Tongue (tissue), 2 donors: ENCODE data around the gene TRPT1. TPM values are rescaled to one million over a fixed set of nuclear protein-coding genes. Genes with fewer than 3 reads are reported as not detected.
"Not testable (repeated sequence)": the region's sequence is repeated elsewhere in the genome, so short reads cannot be mapped to it uniquely, and the experiment has no call there.

Experiments
- DNase-seq: peaks from one replicate; pipeline ENCODE4 v3.0.0-alpha.2; 2015
- total RNA-seq: library from RNA; depleted of rRNA; stranded (reverse); fragments of >200 nt; gene quantifications from one replicate; pipeline ENCODE4 v1.2.3, GENCODE V29; 2014

The TRPT1 gene
- total RNA-seq, 1 donor from 2014 or later = 53.3 TPM

- no peak for DNase-seq
Measured at GRCh38 chr11:64258946-64259532, 33.1 kb upstream of the TRPT1 start.

GRCh38 chr11:64258356-64258755 is 32.4 kb upstream of the TRPT1 start:
- no peak for DNase-seq

- no peak for DNase-seq
Measured at GRCh38 chr11:64256300-64256699, 30.3 kb upstream of the TRPT1 start.

GRCh38 chr11:64255135-64256128 is 29.4 kb upstream of the TRPT1 start:
- DNase-seq = no peak

GRCh38 chr11:64254326-64254725 is 28.3 kb upstream of the TRPT1 start:
- DNase-seq = no peak

- DNase-seq = no peak
Measured at GRCh38 chr11:64253481-64253880, 27.5 kb upstream of the TRPT1 start.

- no peak for DNase-seq
Measured at GRCh38 chr11:64253043-64253442, 27.1 kb upstream of the TRPT1 start.

- no peak for DNase-seq
Measured at GRCh38 chr11:64252003-64252872, 26.3 kb upstream of the TRPT1 start.

- DNase-seq = no peak
Measured at GRCh38 chr11:64251753-64252002, 25.7 kb upstream of the TRPT1 start.

GRCh38 chr11:64251016-64251752 is 25.2 kb upstream of the TRPT1 start, which contains the start of gene PLCB3:
Gene PLCB3, plus strand, starts transcription at chr11:64251530. Its CDS starts 120 bp downstream, at chr11:64251650.
- DNase-seq = peak; percentile 62

GRCh38 chr11:64250415-64251015 is 24.5 kb upstream of the TRPT1 start:
- DNase-seq = no peak

- DNase-seq = no peak
Measured at GRCh38 chr11:64249563-64250414, 23.8 kb upstream of the TRPT1 start.

- no peak for DNase-seq
Measured at GRCh38 chr11:64249038-64249437, 23.1 kb upstream of the TRPT1 start.

- DNase-seq = no peak
Measured at GRCh38 chr11:64248578-64248977, 22.6 kb upstream of the TRPT1 start.

- peak; percentile 54 for DNase-seq
Measured at GRCh38 chr11:64247729-64248531, 21.9 kb upstream of the TRPT1 start.

GRCh38 chr11:64246871-64247728 is 21.1 kb upstream of the TRPT1 start, which contains the start of gene PPP1R14B:
Gene PPP1R14B, minus strand, starts transcription at chr11:64246943. Its CDS starts 270 bp downstream, at chr11:64246673.
- DNase-seq = peak; percentile 95

GRCh38 chr11:64246621-64246870 is 20.6 kb upstream of the TRPT1 start:
- not testable (repeated sequence) for DNase-seq

GRCh38 chr11:64245797-64246620 is 20.0 kb upstream of the TRPT1 start:
- DNase-seq = peak; percentile 90
